Parathyroid adenoma (tissue), 2 donors: ENCODE data around the gene DGCR2.

Experiments
- H2AFZ ChIP-seq: fragments of 300-600 bp; sonication (generic); one replicate; pipeline ENCODE4 v1.7.0; 2017; ENCODE audit warnings: antibody characterized with exemption, mild to moderate bottlenecking
- H3K27ac ChIP-seq: fragments of 300-600 bp; sonication (generic); one replicate; pipeline ENCODE4 v1.7.0; 2017
- H3K27me3 ChIP-seq: fragments of 300-600 bp; sonication (generic); one replicate; pipeline ENCODE4 v1.7.0; 2017; ENCODE audit warnings: low read length; ENCODE audit not compliant: control insufficient read depth, insufficient read depth
- H3K36me3 ChIP-seq: fragments of 300-600 bp; sonication (generic); one replicate; pipeline ENCODE4 v1.7.0; 2017; ENCODE audit warnings: low read length; ENCODE audit not compliant: control insufficient read depth, insufficient read depth
- H3K4me1 ChIP-seq: fragments of 300-600 bp; sonication (generic); one replicate; pipeline ENCODE4 v1.7.0; 2017; ENCODE audit warnings: control low read depth
- H3K4me2 ChIP-seq: fragments of 300-600 bp; sonication (generic); one replicate; pipeline ENCODE4 v1.7.0; 2017; ENCODE audit warnings: low read length
- H3K4me3 ChIP-seq: fragments of 300-600 bp; sonication (generic); one replicate; pipeline ENCODE4 v1.7.0; 2017; ENCODE audit warnings: low read depth, low read length
- H3K79me2 ChIP-seq: fragments of 300-600 bp; sonication (generic); one replicate; pipeline ENCODE4 v1.7.0; 2017; ENCODE audit warnings: control low read depth
- H3K9ac ChIP-seq: fragments of 300-600 bp; sonication (generic); one replicate; pipeline ENCODE4 v1.7.0; 2017; ENCODE audit warnings: mild to moderate bottlenecking
- H3K9me3 ChIP-seq: fragments of 300-600 bp; sonication (generic); one replicate; pipeline ENCODE4 v1.7.0; 2017; ENCODE audit warnings: low read length; ENCODE audit not compliant: control insufficient read depth
- CTCF ChIP-seq: fragments of 300-600 bp; sonication (generic); IDR thresholded peaks from one replicate; pipeline ENCODE4 v1.7.0; 2017; ENCODE audit warnings: antibody characterized with exemption, mild to moderate bottlenecking
- donor health status: primary hyperparathyroidism.

Gene DGCR2

GRCh38 chr22:19115628-19116027 is 6.6 kb downstream of the DGCR2 start:
- no peaks in the 10 kb centered on the region for H3K27me3 ChIP-seq
- TF ChIP-seq CTCF: no peak
- H3K27ac ChIP-seq: no peak overlapping the region
- peaks cover 60% of the 10 kb centered on the region for H3K79me2 ChIP-seq
- no peaks in the 10 kb centered on the region for H3K36me3 ChIP-seq
- H3K9ac ChIP-seq: no peak overlapping the region
- H3K9me3 ChIP-seq: no peaks in the 10 kb centered on the region
- H3K4me3 ChIP-seq: no peak overlapping the region
- no peak overlapping the region for H2AFZ ChIP-seq
- peaks cover 5% of the 10 kb centered on the region for H3K4me1 ChIP-seq
- no peak overlapping the region for H3K4me2 ChIP-seq

- no peak overlapping the region for H3K4me3 ChIP-seq
- TF ChIP-seq CTCF: no peak
- H3K36me3 ChIP-seq: no peaks in the 10 kb centered on the region
- no peak overlapping the region for H3K9ac ChIP-seq
- H3K4me1 ChIP-seq: peaks cover 3% of the 10 kb centered on the region
- H3K4me2 ChIP-seq: no peak overlapping the region
- H3K9me3 ChIP-seq: no peaks in the 10 kb centered on the region
- H3K27me3 ChIP-seq: no peaks in the 10 kb centered on the region
- peaks cover 58% of the 10 kb centered on the region for H3K79me2 ChIP-seq
- no peak overlapping the region for H2AFZ ChIP-seq
- H3K27ac ChIP-seq: no peak overlapping the region
Measured at GRCh38 chr22:19114984-19115552, 7.1 kb downstream of the DGCR2 start.

- TF ChIP-seq CTCF: no peak
Measured at GRCh38 chr22:19113429-19113828, 8.8 kb downstream of the DGCR2 start.

GRCh38 chr22:19111584-19111983 is 10.6 kb downstream of the DGCR2 start:
- H3K79me2 ChIP-seq: peaks cover 44% of the 10 kb centered on the region
- no peak overlapping the region for H3K4me2 ChIP-seq
- H2AFZ ChIP-seq: no peak overlapping the region
- TF ChIP-seq CTCF: no peak
- H3K9ac ChIP-seq: no peak overlapping the region
- H3K4me1 ChIP-seq: no peaks in the 10 kb centered on the region
- H3K9me3 ChIP-seq: no peaks in the 10 kb centered on the region
- no peaks in the 10 kb centered on the region for H3K36me3 ChIP-seq
- H3K27ac ChIP-seq: no peak overlapping the region
- no peaks in the 10 kb centered on the region for H3K27me3 ChIP-seq
- H3K4me3 ChIP-seq: no peak overlapping the region

More at GRCh38 chr22:19113429-19113828, 8.8 kb downstream of the DGCR2 start:
- Histone ChIP-seq H3K9me3 (no peaks in the 10 kb centered on the region), H3K4me2 (no peak overlapping the region), H3K4me1 (peaks cover 3% of the 10 kb centered on the region), H3K4me3 (no peak overlapping the region), H3K27ac (no peak overlapping the region), H2AFZ (no peak overlapping the region), H3K79me2 (peaks cover 49% of the 10 kb centered on the region), H3K36me3 (no peaks in the 10 kb centered on the region), H3K9ac (no peak overlapping the region), H3K27me3 (no peaks in the 10 kb centered on the region)

GRCh38 chr22:19111140-19111539 is 11.1 kb downstream of the DGCR2 start:
- Histone ChIP-seq H3K9me3 (no peaks in the 10 kb centered on the region), H3K4me3 (no peak overlapping the region), H3K9ac (no peak overlapping the region), H2AFZ (no peak overlapping the region), H3K4me2 (no peak overlapping the region), H3K27me3 (no peaks in the 10 kb centered on the region), H3K4me1 (no peaks in the 10 kb centered on the region), H3K27ac (no peak overlapping the region), H3K79me2 (peaks cover 40% of the 10 kb centered on the region), H3K36me3 (no peaks in the 10 kb centered on the region)
- TF ChIP-seq CTCF: no peak
